Right kidney (tissue), 1 donor: ENCODE results near the gene DYTN.

Source experiments
- DNase-seq: peaks from one replicate; pipeline ENCODE4 v3.0.0-alpha.2; 2016

Gene DYTN

GRCh38 chr2:206700156-206700555 lies 18.0 kb downstream of the DYTN start:
- DNase-seq = no peak

- no peak for DNase-seq
These were observed 19.4 kb downstream of the DYTN start for GRCh38 chr2:206698811-206699210.

GRCh38 chr2:206696910-206697309 lies 21.3 kb downstream of the DYTN start:
- DNase-seq = no peak

- DNase-seq = peak; percentile 29
These were observed 24.6 kb downstream of the DYTN start for GRCh38 chr2:206693399-206694137.

- no peak for DNase-seq
These were observed 25.2 kb downstream of the DYTN start for GRCh38 chr2:206692971-206693370.

GRCh38 chr2:206688990-206689389 lies 29.2 kb downstream of the DYTN start:
- no peak for DNase-seq

GRCh38 chr2:206688453-206688852 lies 29.7 kb downstream of the DYTN start:
- DNase-seq = no peak

GRCh38 chr2:206683546-206683945 lies 34.6 kb downstream of the DYTN start:
- DNase-seq = no peak

GRCh38 chr2:206670531-206671319 lies 47.5 kb downstream of the DYTN start:
- no peak for DNase-seq

- no peak for DNase-seq
These were observed 52.9 kb downstream of the DYTN start for GRCh38 chr2:206665251-206665650.

- DNase-seq = no peak
These were observed 61.1 kb downstream of the DYTN start for GRCh38 chr2:206657087-206657486.

- no peak for DNase-seq
These were observed 70.2 kb downstream of the DYTN start for GRCh38 chr2:206647985-206648384.

- peak; percentile 45 for DNase-seq
These were observed 75.8 kb downstream of the DYTN start, which contains the start of gene FAM237A for GRCh38 chr2:206642075-206643025. Gene FAM237A, plus strand, starts transcription at chr2:206642487. Its CDS starts 1,750 bp downstream, at chr2:206644237.

GRCh38 chr2:206641226-206641625 lies 77.0 kb downstream of the DYTN start:
- no peak for DNase-seq

- DNase-seq = no peak
These were observed 78.6 kb downstream of the DYTN start for GRCh38 chr2:206639636-206640035.

- no peak for DNase-seq
These were observed 83.2 kb downstream of the DYTN start for GRCh38 chr2:206635015-206635414.

GRCh38 chr2:206631340-206631739 lies 86.9 kb downstream of the DYTN start:
- no peak for DNase-seq

GRCh38 chr2:206627632-206628031 lies 90.6 kb downstream of the DYTN start:
- DNase-seq = no peak

GRCh38 chr2:206626108-206626507 lies 92.1 kb downstream of the DYTN start:
- no peak for DNase-seq

- DNase-seq = no peak
These were observed 99.2 kb downstream of the DYTN start for GRCh38 chr2:206619011-206619410.

GRCh38 chr2:206616151-206616550 lies 102.0 kb downstream of the DYTN start:
- no peak for DNase-seq

- DNase-seq = no peak
These were observed 102.6 kb downstream of the DYTN start for GRCh38 chr2:206615417-206616089.
